Spleen (tissue), 11 donors: ENCODE results near the gene ZNF708. TPM values are rescaled to one million over a fixed set of nuclear protein-coding genes. Genes with fewer than 3 reads are reported as not detected.
"Not testable (repeated sequence)": the region's sequence is repeated elsewhere in the genome, so short reads cannot be mapped to it uniquely, and the experiment has no call there.

Experiments
- DNase-seq: peaks from one replicate; pipeline ENCODE4 v3.0.0-alpha.2; 2020
- H3K27ac ChIP-seq, 8 donors: fragments of 200-600 bp; sonication (generic) in 7 of 8; 1 replicate in 4 of 8; 2 replicates in 4 of 8; pipeline versions ENCODE4 v1.5.0 to v1.8.0; 2016 to 2021; ENCODE audit warnings: inconsistent platforms in 4 of 8, mild to moderate bottlenecking in 4 of 8, moderate library complexity in 1 of 8
- H3K27me3 ChIP-seq, 7 donors: fragments of 200-600 bp; sonication (generic) in 6 of 7; replicated peaks in 1 of 7; 1 replicate in 4 of 7; 2 replicates in 3 of 7; pipeline versions ENCODE4 v1.5.0 to v1.8.0; 2016 to 2021; ENCODE audit warnings: inconsistent platforms in 3 of 7, mild to moderate bottlenecking in 1 of 7
- H3K36me3 ChIP-seq, 6 donors: fragments of 200-600 bp; sonication (generic) in 5 of 6; 1 replicate in 4 of 6; 2 replicates in 2 of 6; pipeline versions ENCODE4 v1.5.0 to v1.8.0; 2016 to 2021; ENCODE audit warnings: inconsistent platforms in 2 of 6
- H3K4me1 ChIP-seq, 6 donors: fragments of 200-600 bp; sonication (generic) in 5 of 6; 1 replicate in 3 of 6; 2 replicates in 3 of 6; pipeline versions ENCODE4 v1.5.0 to v1.8.0; 2016 to 2021; ENCODE audit warnings: inconsistent platforms in 3 of 6
- H3K4me3 ChIP-seq, 8 donors: fragments of 200-600 bp; sonication (generic) in 7 of 8; 1 replicate in 4 of 8; 2 replicates in 4 of 8; pipeline versions ENCODE4 v1.5.0 to v1.8.0; 2016 to 2021; ENCODE audit warnings: inconsistent platforms in 4 of 8, mild to moderate bottlenecking in 4 of 8, moderate library complexity in 2 of 8
- H3K9me3 ChIP-seq, 8 donors: fragments of 200-600 bp; sonication (generic) in 7 of 8; 1 replicate in 4 of 8; 2 replicates in 4 of 8; pipeline versions ENCODE4 v1.5.0 to v1.8.0; 2016 to 2021; ENCODE audit warnings: inconsistent platforms in 4 of 8
- CTCF ChIP-seq, 11 experiments: fragments of 200-600 bp in 7 of 11; fragments of 450-650 bp in 4 of 11; sonication (generic) in 4 of 11; IDR thresholded peaks in 8 of 11; conservative IDR thresholded peaks in 3 of 11; 1 replicate in 7 of 11; 2 replicates in 4 of 11; pipeline versions ENCODE4 v1.4.0 to v1.8.0; 2016 to 2021; ENCODE audit warnings: antibody characterized with exemption in 11 of 11, inconsistent platforms in 4 of 11, mild to moderate bottlenecking in 1 of 11
- POLR2A ChIP-seq, 3 donors: fragments of 450-650 bp; IDR thresholded peaks; one replicate each; pipeline ENCODE4 v1.5.1; 2017; ENCODE audit warnings: antibody characterized with exemption in 3 of 3, mild to moderate bottlenecking in 1 of 3
- POLR2AphosphoS5 ChIP-seq, 3 donors: sonication (generic); formaldehyde crosslinking; IDR thresholded peaks; one replicate each; pipeline ENCODE4 v1.5.1; 2017; ENCODE audit warnings: antibody characterized with exemption in 3 of 3
- WGBS, 5 donors: extraction: QIAGEN DNeasy Blood & Tissue Kit in 3 of 5; methylation state at CpG; one replicate each; pipeline versions ENCODE4 v1.1.5 to v1.1.7; 2013 to 2018; 5-methylcytosine and 5-hydroxymethylcytosine counted together
- intact Hi-C: fragments of 100-400 bp; cut with DNase I; formaldehyde crosslinking; loops from one replicate; pipeline ENCODE4 v1.15.0; 2023; ENCODE audit warnings: low total_unique reads
- polyA plus RNA-seq, 3 donors: library from polyadenylated mRNA; stranded (reverse); fragments of 200-250 nt; gene quantifications; one replicate each; pipeline ENCODE4 v1.2.1, GENCODE V29; 2013
- total RNA-seq, 7 donors: library from RNA; depleted of rRNA in 3 of 7; stranded (reverse); fragments of >200 nt in 3 of 7; fragmentation: NEBNext Ultra II Directional in 4 of 7; extraction: Animal tissue kit (Norgen Biotek cat#: 25700) in 4 of 7; gene quantifications; one replicate each; pipeline versions ENCODE4 v1.1.0 to v1.2.1, GENCODE V29; 2016 to 2021
- donor health status: healthy with polysubstance abuse.
- donor health status: DM: no; HTN: no; CAD: no; lungs with moderate emphysema.
- donor health status: DM: no; HTN: no; CAD: no.
- donor health status: Bipolar disorder and iron deficiency.
- donor health status: healthy.
- donor health status: DM: no; HTN: no; CAD: no.
- donor health status: DM: yes; HTN: yes; CAD: no.

ZNF708 gene
- total and polyA plus RNA-seq, 10 donors: 4.9 to 42.7 (median 21.5) TPM

- no peak for DNase-seq
- TF ChIP-seq POLR2A (IDR thresholded peaks at IDR 0.05) (no peak), POLR2AphosphoS5 (IDR thresholded peaks at IDR 0.05) (no peak)
- 88 to 98% (median 92%) methylated on average over 23 to 36 of the region's 36 CpGs for WGBS, 5 donors
Observed at GRCh38 chr19:21260164-21260847, 68.9 kb downstream of the ZNF708 start.

GRCh38 chr19:21259421-21260124 lies 69.6 kb downstream of the ZNF708 start:
- peaks cover 0 to 65% (median 21%) of the 10 kb centered on the region in 8 donors for H3K9me3 ChIP-seq
- intact Hi-C loops, DNase-seq, H3K27me3 ChIP-seq, H3K4me1 ChIP-seq, H3K4me3 ChIP-seq, H3K36me3 ChIP-seq, H3K27ac ChIP-seq: not testable (repeated sequence)
- 83 to 91% (median 87%) methylated on average over 9 to 27 of the region's 27 CpGs for WGBS, 5 donors

More at GRCh38 chr19:21260164-21260847, 68.9 kb downstream of the ZNF708 start:
- Histone ChIP-seq H3K27me3 (no peaks in the 10 kb centered on the region), H3K36me3 (no peaks in the 10 kb centered on the region), H3K4me3 (no peak overlapping the region), H3K4me1 (no peaks in the 10 kb centered on the region), H3K27ac (no peak overlapping the region), H3K9me3 (peaks cover 0 to 72% (median 25%) of the 10 kb centered on the region in 8 donors)
- intact Hi-C loops: no loop called here

- intact Hi-C loops: no loop called here
- Histone ChIP-seq H3K36me3 (no peaks in the 10 kb centered on the region), H3K4me1 (no peaks in the 10 kb centered on the region), H3K27ac (no peak overlapping the region), H3K4me3 (no peak overlapping the region), H3K9me3 (peaks cover 0 to 49% (median 14%) of the 10 kb centered on the region in 8 donors), H3K27me3 (no peaks in the 10 kb centered on the region)
- 53 to 80% (median 72%) methylated on average over 1 of the region's 1 CpG for WGBS, 5 donors
- no peak for DNase-seq
- TF ChIP-seq POLR2A (IDR thresholded peaks at IDR 0.05): no peak
- TF ChIP-seq CTCF (IDR thresholded peaks at IDR 0.05 in 8 of 11, conservative IDR thresholded peaks at IDR 0.05 in 3 of 11): no peak
- TF ChIP-seq POLR2AphosphoS5 (IDR thresholded peaks at IDR 0.05): no peak
Observed at GRCh38 chr19:21256722-21257121, 72.5 kb downstream of the ZNF708 start.

Other genes with a start within 250 kb of the ZNF708 start
- 10 to 100 TPM in 4 of 7 donors, 1 to 10 TPM in 3; 5.7 to 23.7 (median 10.2) TPM for gene ZNF714, start 247.2 kb downstream of the ZNF708 start, total RNA-seq
- 1 to 10 TPM; 1.2 to 1.5 (median 1.3) TPM for gene ZNF714, start 247.2 kb downstream of the ZNF708 start, polyA plus RNA-seq
- gene ZNF431, start 187.4 kb downstream of the ZNF708 start, total RNA-seq: 10 to 100 TPM; 18.2 to 33.5 (median 22.2) TPM
- 10 to 100 TPM in 1 of 3 donors, 1 to 10 TPM in 2; 8.8 to 13.2 (median 9.2) TPM for gene ZNF431, start 187.4 kb downstream of the ZNF708 start, polyA plus RNA-seq
- 10 to 100 TPM in 2 of 7 donors, 1 to 10 TPM in 5; 6.2 to 16.5 (median 9.3) TPM for gene ZNF738, start 29.6 kb upstream of the ZNF708 start, total RNA-seq
- 1 to 10 TPM; 4.5 to 7.4 (median 5.4) TPM for gene ZNF738, start 29.6 kb upstream of the ZNF708 start, polyA plus RNA-seq
- gene ZNF493, start 67.7 kb upstream of the ZNF708 start, total RNA-seq: 10 to 100 TPM; 34.0 to 85.4 (median 39.8) TPM
- gene ZNF493, start 67.7 kb upstream of the ZNF708 start, polyA plus RNA-seq: 1 to 10 TPM; 7.9 to 8.3 (median 8.1) TPM
- gene ZNF429, start 176.2 kb upstream of the ZNF708 start, total RNA-seq: 10 to 100 TPM; 14.4 to 45.0 (median 22.8) TPM
- gene ZNF429, start 176.2 kb upstream of the ZNF708 start, polyA plus RNA-seq: 1 to 10 TPM; 6.9 to 9.4 (median 7.3) TPM